HG03039 (cell line): ENCODE measurements around the gene PRRC1.
A peak's percentile ranks its signal among the peaks of the same experiment; 100 is the strongest.

Source experiments
- ATAC-seq: cut with Tn5 transposase; IDR thresholded peaks from one replicate; pipeline ENCODE4 v1.9.1; 2021; ENCODE audit warnings: mild to moderate bottlenecking, moderate library complexity; ENCODE audit not compliant: unreplicated experiment

Gene PRRC1

DNA sequence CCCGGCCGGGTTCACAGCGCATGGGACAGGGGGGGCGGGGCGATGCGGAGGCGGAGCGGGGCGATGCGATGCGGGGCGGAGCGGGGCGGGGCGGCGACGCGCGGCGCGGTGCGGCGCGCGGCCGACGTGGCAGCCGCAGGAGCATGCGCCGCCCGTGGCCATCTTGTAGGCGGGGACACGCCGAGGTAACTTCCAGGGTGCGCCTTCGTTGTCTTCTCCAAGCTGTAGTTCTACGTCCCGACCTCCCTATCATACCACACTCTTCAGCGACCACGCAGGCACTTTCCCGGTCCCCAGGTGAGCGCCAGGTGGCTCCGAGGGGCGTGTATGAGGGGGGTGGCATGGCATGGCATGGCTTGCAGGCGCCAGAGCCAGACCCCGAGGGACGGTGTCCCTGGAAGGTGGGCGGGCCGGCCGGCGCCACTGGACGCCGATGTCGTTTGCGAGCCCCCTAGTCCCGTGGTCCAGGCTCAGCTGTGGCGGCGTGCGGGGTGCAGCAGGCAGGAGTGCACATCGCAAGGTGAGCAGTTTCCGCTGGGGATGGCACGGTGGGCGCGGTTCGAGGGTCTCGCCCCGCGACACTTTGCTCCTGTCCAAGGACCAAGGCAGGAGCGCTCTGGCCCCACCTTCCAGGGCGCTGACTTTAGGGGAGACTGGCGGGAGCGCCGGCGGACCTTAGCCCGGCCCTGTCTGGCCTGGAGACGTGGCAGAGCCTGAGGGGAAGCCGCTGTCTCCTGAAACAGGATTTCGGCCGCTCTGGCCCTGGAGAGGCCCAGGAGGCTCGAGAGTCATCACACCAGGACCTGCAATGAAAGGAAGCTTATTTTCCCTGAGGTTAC is at the start of gene PRRC1:
Gene PRRC1, plus strand, starts transcription at position 161 of the 839 bp plus-strand sequence. CDS start 5,840 bp downstream, outside the sequence.
- ATAC-seq, result peak; percentile 92

DNA sequence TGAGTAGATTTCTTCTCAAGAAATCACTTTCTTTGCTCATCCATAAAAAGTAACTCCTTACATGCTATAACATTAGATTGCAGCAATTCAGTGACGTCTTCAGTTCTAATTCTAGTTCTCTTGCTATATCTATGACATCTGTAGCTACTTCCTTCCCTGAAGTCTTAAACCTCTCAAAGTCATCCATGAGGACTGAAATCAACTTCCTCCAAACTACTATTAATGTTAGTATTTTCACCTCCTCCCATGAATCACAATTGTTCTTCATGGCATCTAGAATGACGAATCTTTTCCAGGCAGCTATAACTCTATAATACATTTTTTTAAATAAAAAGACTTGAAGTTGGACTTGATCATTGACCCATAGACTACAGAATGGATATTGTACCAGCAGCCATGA is 46.2 kb upstream of the PRRC1 start:
- no peak for ATAC-seq

GRCh38 chr5:127472700-127473099 is 44.7 kb upstream of the PRRC1 start:
- no peak for ATAC-seq

GRCh38 chr5:127486471-127486870 is 31.0 kb upstream of the PRRC1 start:
- ATAC-seq, result no peak

DNA sequence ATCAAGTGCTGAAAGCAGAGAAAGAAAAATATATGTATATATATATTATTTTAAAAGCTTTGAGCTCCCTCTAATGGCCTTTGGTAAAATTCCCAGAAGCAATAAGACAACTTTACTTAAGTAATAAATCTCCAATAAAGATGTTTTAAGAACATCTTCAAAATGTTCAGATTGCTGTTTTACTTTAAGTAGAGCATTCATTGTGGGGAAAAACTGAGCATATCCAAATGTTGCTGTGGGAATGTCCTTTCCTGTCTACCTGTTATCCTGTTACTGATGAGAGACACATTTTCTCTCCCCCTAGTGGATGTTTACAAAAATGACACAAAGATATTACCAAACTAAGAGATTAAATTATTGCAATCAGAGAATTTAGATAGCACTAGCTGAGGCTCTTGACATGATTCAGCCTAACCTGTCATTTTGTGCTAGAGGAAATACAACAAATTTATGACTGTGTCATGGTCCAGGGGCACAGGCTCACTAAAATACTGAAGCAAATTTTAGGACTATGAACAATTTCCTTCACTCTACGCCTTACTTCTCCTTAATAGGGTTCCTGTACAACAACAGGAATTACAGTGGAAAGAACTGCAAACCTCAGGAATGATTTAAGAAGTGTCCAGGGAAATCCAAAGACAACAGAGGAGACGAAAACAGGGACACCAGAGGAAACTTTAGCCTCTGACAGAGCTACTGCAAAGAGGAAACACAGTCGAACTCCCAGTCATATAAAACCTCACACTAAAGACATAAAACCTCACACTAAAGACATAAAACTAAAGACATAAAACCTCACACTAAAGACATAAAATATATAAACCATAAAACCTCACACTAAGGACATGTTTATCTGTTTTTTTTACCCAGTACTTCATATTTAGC is 24.3 kb upstream of the PRRC1 start:
- peak; percentile 73 for ATAC-seq

DNA sequence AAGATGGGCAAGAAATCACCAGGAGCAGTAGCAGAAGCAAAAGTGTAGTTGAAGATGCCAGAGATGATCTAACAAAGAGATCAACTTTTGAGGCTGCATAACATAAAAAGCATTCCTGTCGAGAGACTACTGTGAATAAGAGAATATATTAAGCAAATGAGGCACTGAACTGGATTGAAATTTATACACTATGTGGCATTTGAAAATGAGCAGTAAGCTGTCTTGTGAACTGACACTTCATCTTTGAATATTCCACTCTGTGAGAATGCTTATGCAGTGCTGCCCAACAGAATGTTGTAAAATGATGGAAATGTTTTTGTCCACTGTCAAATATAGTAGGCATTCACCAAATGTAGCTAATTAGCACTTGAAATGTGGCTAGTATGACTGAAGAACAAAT is 18.9 kb upstream of the PRRC1 start:
- ATAC-seq, result no peak

- no peak for ATAC-seq
Measured at GRCh38 chr5:127505905-127506304, 11.5 kb upstream of the PRRC1 start.

GRCh38 chr5:127506616-127507015 is 10.8 kb upstream of the PRRC1 start:
- ATAC-seq, result no peak

GRCh38 chr5:127508644-127509373 is 8.6 kb upstream of the PRRC1 start:
- no peak for ATAC-seq

- no peak for ATAC-seq
Measured at GRCh38 chr5:127513408-127513970, 4.0 kb upstream of the PRRC1 start.

GRCh38 chr5:127514816-127515215 is 2.6 kb upstream of the PRRC1 start:
- no peak for ATAC-seq

GRCh38 chr5:127515693-127516440 is 1.6 kb upstream of the PRRC1 start:
- no peak for ATAC-seq

GRCh38 chr5:127517110-127517479 is 345 bp upstream of the PRRC1 start:
- ATAC-seq, result peak; percentile 17

- no peak for ATAC-seq
Measured at GRCh38 chr5:127518319-127518621, 830 bp downstream of the PRRC1 start.

DNA sequence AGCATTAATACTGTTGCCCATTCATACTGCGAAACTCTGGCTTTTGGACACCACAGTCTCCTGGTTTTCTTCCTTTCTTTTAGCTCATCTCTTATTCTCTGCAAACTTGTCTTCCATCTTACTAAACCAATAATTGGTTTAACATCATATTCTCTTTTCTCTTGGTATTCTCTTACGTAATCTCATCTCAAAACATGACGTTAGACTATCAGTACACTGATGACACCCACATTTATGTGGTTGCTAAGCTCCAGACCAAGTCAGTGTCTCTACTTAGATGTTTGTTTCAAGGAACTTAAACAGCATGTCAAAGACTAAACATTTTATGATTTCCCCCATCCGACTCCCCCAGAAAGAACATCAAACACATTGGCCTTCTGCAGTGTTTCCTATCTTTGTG is 2.1 kb downstream of the PRRC1 start:
- no peak for ATAC-seq

DNA sequence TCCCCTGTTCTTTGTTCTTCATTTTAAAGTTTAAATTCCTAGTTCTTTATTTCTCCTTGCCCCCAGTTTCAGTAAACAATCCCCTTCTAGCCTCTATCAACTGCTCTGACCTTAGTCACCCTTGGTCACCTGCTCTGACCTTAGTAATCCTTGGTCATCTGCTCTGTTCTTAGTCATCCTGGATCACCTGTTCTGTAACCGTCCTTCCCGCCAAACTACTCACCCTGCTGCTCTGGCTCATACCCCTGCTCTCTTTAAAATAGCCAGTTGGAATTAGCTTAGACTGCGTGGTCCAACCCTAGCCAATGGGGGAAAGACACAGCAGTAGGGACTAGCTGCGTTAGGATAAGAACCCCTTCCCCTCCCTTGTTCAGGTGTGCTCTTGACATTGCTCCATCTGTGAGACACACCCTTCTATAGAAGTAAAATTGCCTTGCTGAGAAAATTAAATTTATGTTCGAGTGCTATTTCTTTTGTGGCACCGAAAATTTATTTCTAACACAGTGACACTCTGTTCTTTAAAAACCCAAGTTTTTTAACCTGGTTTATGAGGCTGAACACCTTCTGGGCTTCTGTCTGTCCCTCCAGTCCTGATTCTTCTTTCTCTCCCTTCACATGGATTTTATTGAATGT is 3.8 kb downstream of the PRRC1 start:
- no peak for ATAC-seq

DNA sequence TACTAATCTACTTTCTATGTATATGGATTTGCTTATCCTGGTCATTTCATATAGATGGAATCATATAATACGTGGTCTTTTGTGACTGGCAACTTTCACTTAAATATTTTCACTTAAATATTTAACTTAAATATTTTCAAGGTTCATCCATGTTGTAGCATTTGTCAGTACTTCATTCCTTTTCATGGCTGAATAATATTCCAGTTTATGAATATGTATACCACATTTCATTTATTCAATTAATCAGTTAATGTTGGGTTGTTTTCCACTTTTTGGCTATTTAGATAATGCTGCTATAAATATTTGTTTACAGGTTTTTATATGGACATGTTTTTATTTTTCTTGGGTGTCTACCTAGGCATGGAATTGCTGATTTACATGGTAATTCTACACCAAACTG is 7.7 kb downstream of the PRRC1 start:
- ATAC-seq, result no peak

GRCh38 chr5:127529904-127530682 is 12.7 kb downstream of the PRRC1 start:
- no peak for ATAC-seq

GRCh38 chr5:127536687-127537086 is 19.2 kb downstream of the PRRC1 start:
- no peak for ATAC-seq
